ENCODE results near the gene PGAP3.

Gene PGAP3

DNA sequence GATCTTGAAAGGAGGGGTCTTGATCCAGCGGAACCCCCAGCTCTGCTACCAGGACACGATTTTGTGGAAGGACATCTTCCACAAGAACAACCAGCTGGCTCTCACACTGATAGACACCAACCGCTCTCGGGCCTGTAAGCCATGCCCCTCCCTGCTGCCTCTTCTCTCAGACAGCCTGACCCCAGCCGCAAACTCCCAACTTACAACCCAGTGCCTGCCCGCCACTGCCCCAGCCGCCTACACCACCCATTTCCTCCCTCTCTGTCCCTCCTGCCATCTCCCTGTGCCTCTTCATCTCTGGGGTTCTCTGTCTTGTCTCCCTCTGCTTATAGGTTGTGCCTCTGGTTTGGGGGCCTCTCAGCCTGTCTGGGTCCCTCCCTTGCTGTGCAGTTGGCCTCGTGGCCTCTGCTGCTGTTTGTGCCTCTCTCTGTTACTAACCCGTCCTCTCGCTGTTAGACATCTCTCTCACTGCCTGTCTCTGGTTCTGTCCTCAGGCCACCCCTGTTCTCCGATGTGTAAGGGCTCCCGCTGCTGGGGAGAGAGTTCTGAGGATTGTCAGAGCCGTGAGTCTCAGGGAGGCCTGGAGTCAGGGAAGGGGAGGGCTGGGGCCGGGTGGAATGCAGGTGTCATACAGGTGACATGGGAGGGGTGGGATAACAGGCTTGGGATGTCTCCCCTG, 21.6 kb upstream of the PGAP3 start:
- no peak overlapping the region for H2AFZ ChIP-seq (ENCODE audit: low read length)
- no peaks in the 10 kb centered on the region for H3K36me3 ChIP-seq (ENCODE audit: insufficient read depth, low read length)
- H3K27ac ChIP-seq (ENCODE audit: low read depth, low read length, poor library complexity, severe bottlenecking) = no peak overlapping the region
- no peaks in the 10 kb centered on the region for H3K9me2 ChIP-seq (ENCODE audit: low read depth, low read length)
- H4K20me1 ChIP-seq (ENCODE audit: insufficient read depth, low read length) = no peaks in the 10 kb centered on the region
- H3K9me3 ChIP-seq (ENCODE audit: low read length) = no peaks in the 10 kb centered on the region
- no peaks in the 10 kb centered on the region for H3K27me3 ChIP-seq (ENCODE audit: insufficient read depth, low read length)
- H3F3A ChIP-seq (ENCODE audit: insufficient read depth, low read length) = no peaks in the 10 kb centered on the region
- H3K79me2 ChIP-seq (ENCODE audit: insufficient read depth, low read length) = no peaks in the 10 kb centered on the region
- H3K4me2 ChIP-seq (ENCODE audit: low read length) = no peak overlapping the region
- H3K9ac ChIP-seq (ENCODE audit: low read length) = no peak overlapping the region
- no peaks in the 10 kb centered on the region for H3K4me1 ChIP-seq (ENCODE audit: insufficient read depth, low read length, severe bottlenecking)
- H3K4me3 ChIP-seq (ENCODE audit: low read depth, low read length, poor library complexity, severe bottlenecking) = no peak overlapping the region
- TF ChIP-seq, protein P1, sequence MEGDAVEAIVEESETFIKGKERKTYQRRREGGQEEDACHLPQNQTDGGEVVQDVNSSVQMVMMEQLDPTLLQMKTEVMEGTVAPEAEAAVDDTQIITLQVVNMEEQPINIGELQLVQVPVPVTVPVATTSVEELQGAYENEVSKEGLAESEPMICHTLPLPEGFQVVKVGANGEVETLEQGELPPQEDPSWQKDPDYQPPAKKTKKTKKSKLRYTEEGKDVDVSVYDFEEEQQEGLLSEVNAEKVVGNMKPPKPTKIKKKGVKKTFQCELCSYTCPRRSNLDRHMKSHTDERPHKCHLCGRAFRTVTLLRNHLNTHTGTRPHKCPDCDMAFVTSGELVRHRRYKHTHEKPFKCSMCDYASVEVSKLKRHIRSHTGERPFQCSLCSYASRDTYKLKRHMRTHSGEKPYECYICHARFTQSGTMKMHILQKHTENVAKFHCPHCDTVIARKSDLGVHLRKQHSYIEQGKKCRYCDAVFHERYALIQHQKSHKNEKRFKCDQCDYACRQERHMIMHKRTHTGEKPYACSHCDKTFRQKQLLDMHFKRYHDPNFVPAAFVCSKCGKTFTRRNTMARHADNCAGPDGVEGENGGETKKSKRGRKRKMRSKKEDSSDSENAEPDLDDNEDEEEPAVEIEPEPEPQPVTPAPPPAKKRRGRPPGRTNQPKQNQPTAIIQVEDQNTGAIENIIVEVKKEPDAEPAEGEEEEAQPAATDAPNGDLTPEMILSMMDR (IDR thresholded peaks at IDR 0.05; ENCODE audit: low read length) = no peak
- TF ChIP-seq EZH2 (IDR thresholded peaks at IDR 0.05; ENCODE audit: borderline replicate concordance, low read length) = no peak

DNA sequence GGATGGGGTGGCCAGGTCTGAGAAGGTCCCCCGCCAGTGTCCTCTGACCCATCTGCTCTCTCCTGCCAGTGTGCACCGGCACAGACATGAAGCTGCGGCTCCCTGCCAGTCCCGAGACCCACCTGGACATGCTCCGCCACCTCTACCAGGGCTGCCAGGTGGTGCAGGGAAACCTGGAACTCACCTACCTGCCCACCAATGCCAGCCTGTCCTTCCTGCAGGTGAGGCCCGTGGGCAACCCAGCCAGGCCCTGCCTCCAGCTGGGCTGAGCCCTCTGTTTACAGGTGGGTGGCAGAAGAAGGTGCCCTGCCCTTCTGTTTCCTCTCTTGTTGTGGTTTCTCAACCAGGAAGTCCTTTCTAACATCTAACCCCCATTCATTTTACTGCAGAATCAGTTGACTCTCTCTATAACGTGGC, 19.1 kb upstream of the PGAP3 start:
- H3K79me2 ChIP-seq (ENCODE audit: insufficient read depth, low read length) = no peaks in the 10 kb centered on the region
- no peak overlapping the region for H3K27ac ChIP-seq (ENCODE audit: low read depth, low read length, poor library complexity, severe bottlenecking)
- no peaks in the 10 kb centered on the region for H3K4me1 ChIP-seq (ENCODE audit: insufficient read depth, low read length, severe bottlenecking)
- no peak overlapping the region for H2AFZ ChIP-seq (ENCODE audit: low read length)
- H3K4me2 ChIP-seq (ENCODE audit: low read length) = no peak overlapping the region
- no peaks in the 10 kb centered on the region for H4K20me1 ChIP-seq (ENCODE audit: insufficient read depth, low read length)
- no peak overlapping the region for H3K9ac ChIP-seq (ENCODE audit: low read length)
- no peak overlapping the region for H3K4me3 ChIP-seq (ENCODE audit: low read depth, low read length, poor library complexity, severe bottlenecking)
- H3K9me2 ChIP-seq (ENCODE audit: low read depth, low read length) = no peaks in the 10 kb centered on the region
- H3K36me3 ChIP-seq (ENCODE audit: insufficient read depth, low read length) = no peaks in the 10 kb centered on the region
- no peaks in the 10 kb centered on the region for H3K9me3 ChIP-seq (ENCODE audit: low read length)
- no peaks in the 10 kb centered on the region for H3K27me3 ChIP-seq (ENCODE audit: insufficient read depth, low read length)
- TF ChIP-seq, protein P1 (IDR thresholded peaks at IDR 0.05; ENCODE audit: low read length) = no peak
- no peak for TF ChIP-seq EZH2 (IDR thresholded peaks at IDR 0.05; ENCODE audit: borderline replicate concordance, low read length)
- no peaks in the 10 kb centered on the region for H3F3A ChIP-seq (ENCODE audit: insufficient read depth, low read length)

DNA sequence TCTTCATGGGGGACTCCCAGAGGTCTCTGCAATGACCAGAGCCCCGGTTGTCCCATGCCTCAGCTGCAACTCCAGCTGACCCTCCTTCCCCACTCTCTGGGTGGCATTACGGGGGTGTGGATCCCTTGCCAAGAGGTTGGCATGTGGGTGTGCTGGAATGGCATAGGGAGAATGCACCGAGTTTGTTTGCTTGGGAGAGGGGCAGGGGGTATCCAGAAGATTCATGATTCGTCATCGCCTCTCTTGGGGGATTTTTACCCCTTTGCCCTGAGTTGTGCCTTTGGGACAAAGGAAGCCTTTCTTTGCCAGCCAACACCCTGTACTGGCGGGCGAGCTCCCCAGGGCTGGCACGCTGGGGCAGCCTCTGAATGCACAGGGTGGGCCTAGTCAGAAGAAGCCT, 18.5 kb upstream of the PGAP3 start:
- Histone ChIP-seq H3K27me3 (ENCODE audit: insufficient read depth, low read length) (no peaks in the 10 kb centered on the region), H3K4me2 (ENCODE audit: low read length) (no peak overlapping the region), H3K36me3 (ENCODE audit: insufficient read depth, low read length) (no peaks in the 10 kb centered on the region), H3F3A (ENCODE audit: insufficient read depth, low read length) (no peaks in the 10 kb centered on the region), H3K9me3 (ENCODE audit: low read length) (no peaks in the 10 kb centered on the region), H2AFZ (ENCODE audit: low read length) (no peak overlapping the region), H3K4me1 (ENCODE audit: insufficient read depth, low read length, severe bottlenecking) (no peaks in the 10 kb centered on the region), H4K20me1 (ENCODE audit: insufficient read depth, low read length) (no peaks in the 10 kb centered on the region), H3K27ac (ENCODE audit: low read depth, low read length, poor library complexity, severe bottlenecking) (no peak overlapping the region), H3K9ac (ENCODE audit: low read length) (no peak overlapping the region), H3K4me3 (ENCODE audit: low read depth, low read length, poor library complexity, severe bottlenecking) (no peak overlapping the region), H3K79me2 (ENCODE audit: insufficient read depth, low read length) (no peaks in the 10 kb centered on the region), H3K9me2 (ENCODE audit: low read depth, low read length) (no peaks in the 10 kb centered on the region)
- TF ChIP-seq EZH2 (IDR thresholded peaks at IDR 0.05; ENCODE audit: borderline replicate concordance, low read length) = no peak
- TF ChIP-seq, protein P1 (IDR thresholded peaks at IDR 0.05; ENCODE audit: low read length) = no peak
